Urinary bladder (tissue), 4 donors: ENCODE data around the gene CPVL. TPM values are rescaled to one million over a fixed set of nuclear protein-coding genes. Genes with fewer than 3 reads are reported as not detected.
"Not testable (repeated sequence)": the region's sequence is repeated elsewhere in the genome, so short reads cannot be mapped to it uniquely, and the experiment has no call there.

Source experiments
- DNase-seq: peaks from one replicate; pipeline ENCODE4 v3.0.0-alpha.2; 2015; ENCODE audit errors: extremely low spot score
- H3K27ac ChIP-seq: one replicate; pipeline ENCODE4 v1.5.1; 2013; ENCODE audit warnings: low read depth, mild to moderate bottlenecking, moderate library complexity
- H3K36me3 ChIP-seq: one replicate; pipeline ENCODE4 v1.6.1; 2013; ENCODE audit warnings: mild to moderate bottlenecking, moderate library complexity; ENCODE audit not compliant: insufficient read depth
- H3K4me1 ChIP-seq: one replicate; pipeline ENCODE4 v1.6.1; 2013; ENCODE audit warnings: mild to moderate bottlenecking, moderate library complexity; ENCODE audit not compliant: insufficient read depth
- H3K4me3 ChIP-seq: one replicate; pipeline ENCODE4 v1.5.1; 2013; ENCODE audit warnings: low read depth, low read length
- WGBS: extraction: QIAGEN DNeasy Blood & Tissue Kit; methylation state at CpG from one replicate; pipeline ENCODE4 v1.1.7; 2013; 5-methylcytosine and 5-hydroxymethylcytosine counted together
- polyA plus RNA-seq: library from polyadenylated mRNA; stranded (reverse); fragments of 200-250 nt; gene quantifications from one replicate; pipeline ENCODE4 v1.2.3, GENCODE V29; 2013
- total RNA-seq: library from RNA; depleted of rRNA; stranded (reverse); fragments of >200 nt; gene quantifications from one replicate; pipeline ENCODE4 v1.2.3, GENCODE V29; 2014
- donor health status: healthy with polysubstance abuse.
- donor health status: healthy.

CPVL gene
- total and polyA plus RNA-seq, 2 donors = 14.4 to 16.7 TPM

DNA sequence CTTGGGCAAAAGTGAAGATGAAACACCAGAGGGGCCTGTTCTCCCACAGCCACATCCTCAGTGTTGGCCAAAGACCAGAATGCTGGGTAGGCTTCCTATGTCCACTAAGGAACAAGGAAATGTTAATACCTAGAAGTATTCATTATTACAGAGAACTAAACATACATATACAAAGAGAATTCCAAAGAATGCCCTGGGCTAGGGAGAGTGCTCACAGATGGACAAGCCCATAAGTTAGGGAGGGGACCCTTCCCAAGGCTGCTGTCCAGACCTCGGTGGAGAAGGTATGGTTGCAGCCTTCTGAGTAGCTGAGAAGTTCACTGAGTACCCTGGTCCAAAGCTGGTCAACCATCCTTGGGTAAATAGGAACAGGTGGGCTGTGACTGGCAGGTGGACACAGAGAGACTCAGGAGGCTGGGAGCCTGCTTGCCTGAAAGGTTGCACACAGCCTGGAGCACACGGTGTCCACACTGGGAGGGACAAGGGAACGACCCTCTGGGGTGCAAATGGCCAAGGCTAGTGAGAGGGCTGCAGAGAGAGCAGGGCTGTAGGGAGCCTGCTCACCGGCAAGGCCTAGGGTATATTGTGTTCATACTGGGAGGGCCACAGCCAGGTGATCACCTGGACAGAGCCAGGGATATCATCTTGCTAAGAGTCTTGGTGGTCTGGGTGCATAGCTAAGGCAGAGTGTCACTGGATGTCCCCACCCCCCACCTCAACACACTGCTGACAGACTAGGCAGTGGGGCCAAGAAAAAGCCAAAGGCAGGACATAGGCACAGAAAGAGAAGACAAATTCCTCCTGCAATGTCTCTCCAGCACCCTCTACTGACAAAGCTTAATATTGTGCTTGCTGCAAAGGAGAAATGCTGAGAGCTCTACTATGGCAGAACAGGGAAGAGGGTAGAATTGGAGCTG lies 40.3 kb downstream of the CPVL start:
- WGBS = 65% methylated on average over 4 of the region's 4 CpGs
- Histone ChIP-seq H3K36me3 (no peaks in the 10 kb centered on the region), H3K4me3 (no peak overlapping the region), H3K4me1 (no peaks in the 10 kb centered on the region), H3K27ac (no peak overlapping the region)
- no peak for DNase-seq

DNA sequence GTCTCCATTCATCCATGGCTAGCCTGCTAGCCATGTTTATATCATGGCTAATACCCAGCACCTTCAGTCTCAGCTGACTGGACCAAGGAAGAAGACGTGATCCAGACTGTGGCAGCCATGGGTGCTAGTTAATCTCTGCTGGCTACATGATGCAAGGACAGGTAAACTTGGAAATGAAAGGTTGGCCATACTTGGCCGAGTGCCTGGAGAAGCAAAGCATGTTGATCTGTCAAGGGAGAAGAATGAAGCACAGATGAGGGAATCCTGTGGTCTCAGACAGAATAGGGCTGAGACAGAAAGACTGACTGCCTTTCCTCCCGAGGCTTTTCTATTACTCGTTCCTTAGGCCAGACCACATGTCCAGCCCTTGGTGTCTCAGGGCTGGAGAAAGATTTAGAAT lies 41.1 kb downstream of the CPVL start:
- Histone ChIP-seq H3K36me3 (no peaks in the 10 kb centered on the region), H3K27ac (no peak overlapping the region), H3K4me3 (no peak overlapping the region), H3K4me1 (no peaks in the 10 kb centered on the region)
- 82% methylated on average over 4 of the region's 4 CpGs for WGBS
- no peak for DNase-seq

DNA sequence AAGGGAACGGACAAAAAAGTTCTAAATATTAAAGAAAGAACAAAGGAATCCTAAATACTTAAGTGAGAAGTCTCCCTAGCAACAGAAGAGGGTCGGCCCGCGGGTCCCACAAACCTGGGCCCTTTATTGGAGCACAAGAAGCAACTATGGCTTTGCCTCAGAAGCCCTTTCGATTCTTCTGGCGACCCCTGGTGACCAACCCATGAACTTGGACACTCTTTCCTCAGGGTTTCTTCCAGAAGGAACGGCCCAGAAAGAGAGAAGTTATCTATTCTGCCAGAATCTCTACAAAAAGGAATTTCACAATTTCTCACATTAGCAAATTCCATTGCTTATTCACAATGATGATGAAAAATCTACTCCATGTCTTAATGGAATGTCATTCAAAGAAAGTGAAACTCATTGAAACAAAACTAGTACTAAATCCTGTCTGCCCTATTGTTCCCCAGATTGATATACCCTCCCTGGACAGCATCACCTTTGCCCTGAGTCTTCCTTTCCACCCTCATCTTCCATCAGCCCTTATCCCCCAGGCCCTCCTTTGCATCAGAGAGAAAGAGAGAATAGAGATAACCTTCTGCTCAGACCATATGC lies 43.7 kb downstream of the CPVL start:
- no peak for DNase-seq
- no peaks in the 10 kb centered on the region for H3K4me1 ChIP-seq
- no peak overlapping the region for H3K4me3 ChIP-seq
- 6% methylated on average over 7 of the region's 7 CpGs for WGBS
- H3K27ac ChIP-seq = no peak overlapping the region
- H3K36me3 ChIP-seq = no peaks in the 10 kb centered on the region

DNA sequence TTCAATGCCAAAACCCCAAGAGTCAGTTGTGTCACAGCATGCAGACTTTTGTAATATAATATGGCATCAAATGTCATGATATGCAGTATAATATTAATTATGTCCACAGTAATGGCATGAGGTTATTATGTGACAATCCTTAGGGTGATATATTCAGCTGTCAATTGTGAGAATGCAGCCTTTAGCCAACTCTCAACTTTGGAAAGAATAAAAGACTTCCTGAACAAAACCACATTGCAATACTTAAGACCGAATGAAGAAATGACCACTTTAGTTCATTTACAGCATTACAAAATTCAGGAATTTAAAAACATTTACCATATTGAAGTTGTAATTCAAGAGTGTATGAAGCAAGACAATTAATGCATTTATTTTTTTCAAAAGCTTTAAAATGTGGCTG lies 45.4 kb downstream of the CPVL start:
- no peak overlapping the region for H3K4me3 ChIP-seq
- WGBS = 74% methylated on average over 1 of the region's 1 CpG

DNA sequence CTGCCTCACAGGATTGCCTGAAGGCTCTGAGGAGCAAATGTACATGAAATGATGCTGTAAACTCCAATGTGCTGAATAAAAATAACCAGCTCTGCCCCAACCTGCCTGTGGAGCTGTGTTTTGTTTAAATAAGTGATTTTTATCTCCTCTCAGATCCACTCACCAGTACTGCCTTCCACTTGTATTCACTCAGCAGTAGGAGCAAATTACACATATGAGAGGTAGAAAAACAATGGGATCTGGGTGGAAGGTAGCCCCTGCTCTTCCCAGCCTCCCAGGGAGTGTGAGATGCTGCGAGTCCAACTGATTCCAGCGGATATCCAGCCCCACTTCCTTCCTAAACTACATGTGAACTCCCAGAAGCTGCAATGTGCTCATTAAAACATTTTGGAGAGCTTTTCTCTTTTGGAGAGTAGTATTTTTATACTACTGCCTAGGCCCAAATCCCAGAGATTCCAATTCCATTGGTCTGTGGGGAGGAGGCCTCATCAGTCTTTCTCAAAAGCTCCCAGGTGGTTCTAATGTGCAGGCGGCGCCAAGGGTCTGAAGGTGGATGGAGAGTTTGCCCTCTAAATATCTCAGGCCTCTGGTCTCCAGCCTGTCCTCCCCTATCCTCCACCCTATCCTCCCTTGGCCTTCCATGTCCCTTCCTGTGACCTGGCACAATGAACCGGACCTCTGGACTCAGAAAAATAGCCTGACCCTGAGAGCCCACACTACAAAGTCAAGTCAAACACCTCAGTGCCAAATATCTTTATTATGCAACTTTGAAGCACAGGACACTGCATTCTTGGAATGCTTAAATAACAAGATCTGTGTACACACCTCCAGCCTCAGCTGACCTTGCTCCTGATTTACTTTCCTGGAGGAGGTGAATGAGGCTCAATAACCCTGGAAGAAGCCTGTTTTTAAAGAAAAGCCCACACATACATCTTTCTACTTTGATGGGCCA lies 46.2 kb downstream of the CPVL start:
- DNase-seq = no peak

More for the DNA sequence above, 45.4 kb downstream of the CPVL start:
- no peaks in the 10 kb centered on the region for H3K36me3 ChIP-seq
- no peak for DNase-seq
- H3K27ac ChIP-seq = no peak overlapping the region
- H3K4me1 ChIP-seq = no peaks in the 10 kb centered on the region

DNA sequence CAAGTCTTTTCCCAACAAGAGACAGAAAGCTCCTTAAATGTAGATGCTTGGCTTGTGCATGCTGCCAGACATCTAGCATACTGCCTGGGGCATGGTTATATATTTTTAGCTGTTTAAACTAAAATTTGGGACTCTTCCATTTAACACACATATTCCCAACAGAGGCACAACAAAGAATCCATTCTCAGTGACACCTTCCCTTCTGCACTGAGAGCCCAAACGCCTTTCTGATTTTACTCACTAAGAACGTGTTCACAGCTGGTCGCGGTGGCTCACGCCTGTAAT lies 49.9 kb downstream of the CPVL start:
- WGBS = 96% methylated on average over 5 of the region's 5 CpGs
- no peak for DNase-seq
- H3K4me3 ChIP-seq = no peak overlapping the region
- no peak overlapping the region for H3K27ac ChIP-seq
- no peaks in the 10 kb centered on the region for H3K4me1 ChIP-seq
- H3K36me3 ChIP-seq = no peaks in the 10 kb centered on the region

More for the DNA sequence above, 46.2 kb downstream of the CPVL start:
- WGBS = 78% methylated on average over 5 of the region's 5 CpGs
- no peaks in the 10 kb centered on the region for H3K4me1 ChIP-seq
- no peaks in the 10 kb centered on the region for H3K36me3 ChIP-seq
- no peak overlapping the region for H3K27ac ChIP-seq
- H3K4me3 ChIP-seq = no peak overlapping the region

DNA sequence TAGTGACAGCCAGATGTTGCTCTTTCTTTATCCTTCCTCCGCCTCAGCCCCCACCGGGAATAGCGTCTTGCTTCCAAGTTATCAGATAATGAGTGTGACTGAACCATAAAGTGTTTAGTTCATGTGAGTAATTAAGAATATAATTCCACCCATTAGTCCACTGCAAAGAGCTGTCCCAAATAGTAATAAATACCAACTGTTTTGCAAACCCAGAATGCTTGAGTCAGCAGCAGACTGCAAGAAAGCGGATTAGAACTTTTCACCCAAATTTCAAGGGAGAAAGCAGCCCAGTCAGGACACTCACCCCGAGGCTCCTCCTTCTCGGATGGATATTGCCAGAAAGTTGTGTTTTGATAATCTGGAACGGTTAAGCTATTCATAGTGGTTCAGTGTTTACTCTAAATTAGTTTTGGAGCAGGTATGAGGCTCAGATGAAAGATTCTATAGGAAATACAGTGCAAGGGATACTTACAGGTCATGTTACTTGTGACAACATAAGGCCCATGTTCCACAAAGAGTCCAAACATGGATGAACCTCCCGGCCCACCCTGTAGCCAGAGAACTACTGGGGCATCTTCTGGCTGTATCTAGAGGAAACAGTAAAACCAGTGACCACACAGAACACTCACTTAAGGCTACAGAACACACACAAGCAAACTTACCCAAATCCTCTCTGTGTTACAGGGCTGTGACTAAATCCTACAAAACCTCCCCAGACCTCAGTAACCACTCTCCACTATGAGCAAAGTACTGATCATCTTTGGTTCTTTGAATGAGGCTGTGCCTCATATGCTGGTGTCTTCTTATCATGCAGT lies 50.5 kb downstream of the CPVL start:
- no peaks in the 10 kb centered on the region for H3K4me1 ChIP-seq
- WGBS = 43% methylated on average over 8 of the region's 8 CpGs
- H3K27ac ChIP-seq = no peak overlapping the region
- H3K36me3 ChIP-seq = no peaks in the 10 kb centered on the region
- DNase-seq = no peak
- no peak overlapping the region for H3K4me3 ChIP-seq

DNA sequence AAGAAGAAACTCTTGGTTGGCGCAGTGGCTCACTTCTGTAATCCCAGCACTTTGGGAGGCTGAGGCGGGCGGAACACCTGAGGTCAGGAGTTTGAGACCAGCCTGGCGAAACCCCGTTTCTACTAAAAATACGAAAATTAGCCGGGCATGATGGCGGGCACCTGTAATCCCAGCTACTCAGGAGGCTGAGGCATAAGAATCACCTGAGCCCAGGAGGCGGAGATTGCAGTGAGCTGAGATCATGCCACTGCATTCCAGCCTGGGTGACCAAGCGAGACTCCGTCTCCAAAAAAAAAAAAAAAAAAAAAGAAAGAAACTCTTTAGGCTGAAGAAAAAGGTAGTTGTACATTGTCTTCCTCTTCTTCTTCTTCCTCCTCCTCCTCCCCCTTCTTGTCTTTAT lies 53.2 kb downstream of the CPVL start:
- not testable (repeated sequence) for H3K4me1 ChIP-seq, H3K36me3 ChIP-seq, H3K27ac ChIP-seq, DNase-seq, H3K4me3 ChIP-seq
- WGBS = 96% methylated on average over 11 of the region's 11 CpGs

DNA sequence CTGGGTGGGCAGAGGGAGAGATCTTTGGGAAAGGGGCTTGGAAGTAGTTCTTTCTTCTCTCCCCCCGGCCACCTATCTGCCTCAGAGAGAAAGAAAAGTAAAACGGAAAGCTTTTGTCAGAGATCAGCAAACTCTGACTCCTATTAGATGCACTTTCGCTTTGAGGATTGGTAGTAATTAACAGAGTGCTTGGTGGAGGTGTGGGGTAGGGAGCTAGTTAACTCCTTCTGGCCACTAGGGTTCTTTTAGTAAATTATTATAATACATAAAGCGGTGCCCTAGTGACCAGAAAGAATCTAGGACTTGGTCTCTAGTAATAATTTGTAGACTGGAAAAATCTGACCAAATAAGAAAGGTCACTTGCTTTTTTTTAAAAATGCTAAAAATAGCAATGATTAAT lies 54.6 kb downstream of the CPVL start:
- WGBS = 49% methylated on average over 4 of the region's 4 CpGs
- no peaks in the 10 kb centered on the region for H3K36me3 ChIP-seq
- H3K4me1 ChIP-seq = no peaks in the 10 kb centered on the region
- no peak for DNase-seq
- H3K27ac ChIP-seq = no peak overlapping the region
- H3K4me3 ChIP-seq = peak overlapping the region; percentile 2

DNA sequence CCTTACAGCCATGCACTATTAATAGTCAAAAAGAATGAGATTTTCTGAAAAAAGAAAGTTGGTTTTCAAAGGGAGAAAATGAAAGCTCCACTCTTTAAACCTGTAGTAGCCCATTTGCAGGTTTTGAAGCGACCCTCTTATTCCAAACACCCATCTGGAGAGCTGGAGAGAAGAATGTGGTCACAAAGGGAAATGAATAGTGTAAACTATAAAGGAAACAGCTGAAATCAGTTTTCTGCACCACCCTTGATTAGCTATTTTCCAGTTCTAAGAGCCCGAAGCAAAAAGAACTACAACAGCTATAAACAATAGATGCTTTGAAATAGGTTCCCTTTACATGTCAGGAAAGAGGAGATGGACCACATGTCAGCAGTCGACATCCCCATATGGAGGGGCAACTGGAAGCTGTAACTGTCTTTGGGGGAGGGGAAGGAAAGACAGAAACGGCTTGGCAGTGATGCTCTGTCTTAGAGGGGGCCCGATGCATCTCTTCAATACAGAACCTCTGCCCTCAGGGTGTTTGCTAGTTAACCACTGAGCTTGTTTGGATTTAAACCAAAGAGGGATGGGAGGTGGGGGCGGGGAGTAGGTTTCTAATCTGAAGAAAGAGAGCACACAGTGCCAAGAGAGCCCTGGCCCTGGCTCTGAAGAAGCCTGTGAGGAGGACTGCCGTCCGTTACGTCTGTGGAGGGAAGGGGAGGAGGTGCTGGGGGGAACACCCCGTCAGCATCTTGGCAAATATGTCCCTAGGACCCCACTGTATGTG lies 55.3 kb downstream of the CPVL start:
- Histone ChIP-seq H3K4me1 (no peaks in the 10 kb centered on the region), H3K36me3 (no peaks in the 10 kb centered on the region), H3K4me3 (peak overlapping the region; percentile 2), H3K27ac (no peak overlapping the region)
- no peak for DNase-seq
- 15% methylated on average over 10 of the region's 10 CpGs for WGBS

DNA sequence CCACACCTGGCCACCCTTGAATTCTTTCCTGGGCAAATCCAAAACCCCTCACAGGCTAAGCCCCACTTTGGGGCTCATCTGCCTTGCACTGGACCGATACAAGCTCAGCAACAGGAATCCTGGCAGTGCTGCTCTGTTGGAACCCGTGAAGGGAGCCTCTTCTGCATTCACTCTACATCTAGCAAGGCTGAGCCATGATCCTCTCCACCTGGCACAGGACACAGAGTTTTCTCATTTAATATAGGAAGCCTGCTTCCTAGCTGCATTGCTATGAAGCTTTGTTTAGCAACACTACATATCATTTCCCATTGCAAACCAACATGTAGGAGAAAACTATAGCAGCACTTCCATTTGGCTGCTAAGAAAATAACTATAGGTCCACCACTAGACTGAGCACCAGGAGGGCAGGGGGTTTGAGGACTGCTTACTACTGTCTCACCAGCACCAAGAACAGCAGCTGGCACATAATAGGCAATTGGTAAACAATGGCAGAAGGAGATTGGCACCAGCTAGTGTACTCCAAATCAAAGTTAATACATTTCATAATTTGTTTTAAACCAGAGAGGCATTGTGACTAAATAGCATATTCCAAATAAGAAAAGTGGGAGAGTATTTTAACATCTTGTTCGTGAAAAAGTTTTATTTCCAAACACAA lies 56.1 kb downstream of the CPVL start:
- DNase-seq = no peak
- Histone ChIP-seq H3K4me1 (no peaks in the 10 kb centered on the region), H3K27ac (no peak overlapping the region), H3K36me3 (no peaks in the 10 kb centered on the region), H3K4me3 (no peak overlapping the region)
- 51% methylated on average over 3 of the region's 3 CpGs for WGBS

DNA sequence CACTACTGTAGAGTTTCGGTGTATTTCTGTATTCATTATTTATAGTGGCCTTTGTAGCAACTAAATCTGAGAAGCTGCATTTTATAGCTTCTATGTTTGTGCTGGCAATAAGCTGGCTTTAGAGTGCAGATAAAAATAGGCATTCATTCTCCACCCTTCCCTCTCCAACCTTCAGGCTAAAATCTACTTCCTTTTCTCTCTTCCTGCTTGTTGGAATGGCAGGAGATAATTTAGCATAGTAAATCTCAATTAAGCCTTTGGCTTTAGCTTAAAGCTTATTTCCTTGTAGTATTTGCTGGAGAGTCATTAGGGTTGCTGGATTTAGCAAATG lies 58.5 kb downstream of the CPVL start:
- Histone ChIP-seq H3K4me3 (no peak overlapping the region), H3K36me3 (no peaks in the 10 kb centered on the region), H3K27ac (no peak overlapping the region), H3K4me1 (no peaks in the 10 kb centered on the region)
- no peak for DNase-seq
- 15% methylated on average over 1 of the region's 1 CpG for WGBS
